HG02884 (cell line): ENCODE measurements around the gene MUC4.
"Not testable (repeated sequence)": the region's sequence is repeated elsewhere in the genome, so short reads cannot be mapped to it uniquely, and the experiment has no call there.

Experiments used
- ATAC-seq: cut with Tn5 transposase; IDR thresholded peaks from one replicate; pipeline ENCODE4 v1.9.1; 2021; ENCODE audit warnings: mild to moderate bottlenecking, moderate library complexity; ENCODE audit not compliant: unreplicated experiment

Gene MUC4

GRCh38 chr3:195815169-195815771, 3.5 kb upstream of the MUC4 start:
- no peak for ATAC-seq

- ATAC-seq, result no peak
Measured at GRCh38 chr3:195813916-195814640, 2.3 kb upstream of the MUC4 start.

- ATAC-seq, result no peak
Measured at GRCh38 chr3:195812366-195812765, 637 bp upstream of the MUC4 start.

- ATAC-seq, result no peak
Measured at GRCh38 chr3:195810455-195810845, 1.3 kb downstream of the MUC4 start.

GRCh38 chr3:195809796-195810454, 1.8 kb downstream of the MUC4 start:
- no peak for ATAC-seq

- ATAC-seq, result no peak
Measured at GRCh38 chr3:195809291-195809785, 2.4 kb downstream of the MUC4 start.

GRCh38 chr3:195808741-195809290, 2.9 kb downstream of the MUC4 start:
- ATAC-seq, result no peak

GRCh38 chr3:195807681-195808121, 4.0 kb downstream of the MUC4 start:
- no peak for ATAC-seq

GRCh38 chr3:195806916-195807231, 4.9 kb downstream of the MUC4 start:
- ATAC-seq, result no peak

- no peak for ATAC-seq
Measured at GRCh38 chr3:195806211-195806915, 5.4 kb downstream of the MUC4 start.

- not testable (repeated sequence) for ATAC-seq
Measured at GRCh38 chr3:195805588-195805987, 6.1 kb downstream of the MUC4 start.

GRCh38 chr3:195805181-195805580, 6.5 kb downstream of the MUC4 start:
- ATAC-seq, result no peak

- ATAC-seq, result no peak
Measured at GRCh38 chr3:195803289-195803908, 8.3 kb downstream of the MUC4 start.

- ATAC-seq, result no peak
Measured at GRCh38 chr3:195802795-195803194, 8.9 kb downstream of the MUC4 start.

- ATAC-seq, result no peak
Measured at GRCh38 chr3:195802261-195802701, 9.4 kb downstream of the MUC4 start.

- no peak for ATAC-seq
Measured at GRCh38 chr3:195801251-195802183, 10.2 kb downstream of the MUC4 start.

- no peak for ATAC-seq
Measured at GRCh38 chr3:195800240-195800639, 11.5 kb downstream of the MUC4 start.

GRCh38 chr3:195796795-195797194, 14.9 kb downstream of the MUC4 start:
- no peak for ATAC-seq

- ATAC-seq, result no peak
Measured at GRCh38 chr3:195794708-195795107, 17.0 kb downstream of the MUC4 start.

- not testable (repeated sequence) for ATAC-seq
Measured at GRCh38 chr3:195792621-195793020, 19.1 kb downstream of the MUC4 start.
